K562 (cell line): ENCODE results near the gene HAUS1. TPM values are rescaled to one million over a fixed set of nuclear protein-coding genes. Genes with fewer than 3 reads are reported as not detected.

Experiments
- ARID2 ChIP-seq: fragments of 450-650 bp; IDR thresholded peaks from 2 replicates; pipeline ENCODE4 v1.6.1; 2017; ENCODE audit warnings: antibody characterized with exemption, mild to moderate bottlenecking
- ATF7 ChIP-seq: fragments of 450-650 bp; IDR thresholded peaks from 2 replicates; pipeline ENCODE4 v1.7.1; 2014; ENCODE audit warnings: mild to moderate bottlenecking, moderate library complexity
- BRD9 ChIP-seq: fragments of 450-650 bp; IDR thresholded peaks from 2 replicates; pipeline ENCODE4 v1.6.1; 2018; ENCODE audit warnings: low read depth; ENCODE audit not compliant: partially characterized antibody
- CHD2 ChIP-seq: IDR thresholded peaks from 2 replicates; pipeline ENCODE4 v1.6.1; 2011; ENCODE audit warnings: low read depth, low read length
- ELF2 ChIP-seq: fragments of 250-450 bp; sonication (Bioruptor Pico); IDR thresholded peaks from 2 replicates; pipeline ENCODE4 v1.5.0; 2021; ENCODE audit warnings: mild to moderate bottlenecking
- HMG20B ChIP-seq: fragments of 250-450 bp; sonication (Bioruptor Pico); IDR thresholded peaks from 2 replicates; pipeline ENCODE4 v1.5.0; 2021; ENCODE audit warnings: mild to moderate bottlenecking
- KLF1 ChIP-seq: fragments of 450-650 bp; IDR thresholded peaks from 2 replicates; pipeline ENCODE4 v1.6.1; 2016; ENCODE audit warnings: missing genetic modification characterization, missing compliant biosample characterization
- MECOM ChIP-seq: fragments of 250-450 bp; sonication (Bioruptor Pico); IDR thresholded peaks from 2 replicates; pipeline ENCODE4 v1.8.0; 2022; ENCODE audit warnings: inconsistent platforms
- NFE2 ChIP-seq: IDR thresholded peaks from 2 replicates; pipeline ENCODE4 v1.6.1; 2014; ENCODE audit warnings: antibody characterized with exemption, low read depth
- NFXL1 ChIP-seq: fragments of 450-650 bp; formaldehyde crosslinking; IDR thresholded peaks from 2 replicates; pipeline ENCODE4 v1.4.0; 2021; ENCODE audit warnings: mild to moderate bottlenecking
- NR2C1 ChIP-seq, 2 experiments: fragments of 450-650 bp; IDR thresholded peaks; 2 replicates each; pipeline ENCODE4 v1.6.1; 2017; ENCODE audit warnings: mild to moderate bottlenecking in 2 of 2, antibody characterized with exemption in 1 of 2, inconsistent platforms in 1 of 2, missing compliant biosample characterization in 1 of 2, missing genetic modification characterization in 1 of 2
- POLR2AphosphoS5 ChIP-seq: IDR thresholded peaks from 2 replicates; pipeline ENCODE4 v1.6.1; 2011; ENCODE audit warnings: mild to moderate bottlenecking, low read depth, low read length, moderate library complexity; ENCODE audit not compliant: control insufficient read depth, insufficient read depth
- PYGO2 ChIP-seq: fragments of 450-650 bp; IDR thresholded peaks from 2 replicates; pipeline ENCODE4 v1.6.1; 2016; ENCODE audit warnings: mild to moderate bottlenecking, missing genetic modification characterization, moderate library complexity, missing compliant biosample characterization
- SETDB1 ChIP-seq: IDR thresholded peaks from one replicate; pipeline ENCODE4 v1.6.1; 2012; ENCODE audit warnings: low read length, control low read depth, inconsistent platforms
- SIN3B ChIP-seq: fragments of 450-650 bp; IDR thresholded peaks from 2 replicates; pipeline ENCODE4 v1.6.1; 2017; ENCODE audit warnings: low read depth, mild to moderate bottlenecking, moderate library complexity
- ZNF444 ChIP-seq: fragments of 250-450 bp; sonication (Bioruptor Pico); IDR thresholded peaks from 2 replicates; pipeline ENCODE4 v1.4.0; 2020; ENCODE audit warnings: mild to moderate bottlenecking, moderate library complexity
- ZNF644 ChIP-seq: fragments of 200-800 bp; sonication (Bioruptor generic); IDR thresholded peaks from 2 replicates; pipeline ENCODE4 v1.6.1; 2016; ENCODE audit warnings: low read depth, missing genetic modification characterization, missing compliant biosample characterization
- ZSCAN32 ChIP-seq: fragments of 450-650 bp; formaldehyde crosslinking; IDR thresholded peaks from 2 replicates; pipeline ENCODE4 v1.4.0; 2020; ENCODE audit warnings: mild to moderate bottlenecking, moderate library complexity
- polyA plus RNA-seq, 8 experiments: library from polyadenylated mRNA; depleted of rRNA in 4 of 8; stranded (reverse) in 5 of 8; unstranded in 3 of 8; fragments of >200 nt; fragmentation: Nextera tagmentation in 2 of 8; fragmentation: Illumina TruSeq in 1 of 8; extraction: Ambion mirVana in 2 of 8; extraction: Trizol in 1 of 8; gene quantifications; 2 replicates each; pipeline versions ENCODE4 v1.2.1 to v1.2.3, GENCODE V29; 2011 to 2014; ENCODE audit warnings: inconsistent platforms in 1 of 8, missing spikeins in 1 of 8
- total RNA-seq, 7 experiments: library from RNA; depleted of rRNA in 6 of 7; stranded (reverse); fragments of >200 nt in 6 of 7; fragmentation: Illumina TruSeq in 2 of 7; extraction: Trizol in 2 of 7; gene quantifications; 2 replicates each; pipeline versions ENCODE4 v1.2.1 to v1.2.3, GENCODE V29; 2011 to 2021; ENCODE audit warnings: low replicate concordance in 1 of 7
- TF ChIP-seq, protein P1 (sequence below), 2 experiments: fragments of 150-350 bp in 1 of 2; IDR thresholded peaks; 2 replicates each; pipeline ENCODE4 v1.6.1; 2012 to 2016; ENCODE audit warnings: low read depth in 2 of 2, low read length in 2 of 2, mild to moderate bottlenecking in 1 of 2, moderate library complexity in 1 of 2
- TF ChIP-seq, protein P2 (sequence below): fragments of 250-450 bp; sonication (Bioruptor Pico); IDR thresholded peaks from 2 replicates; pipeline ENCODE4 v1.4.0; 2020; ENCODE audit warnings: mild to moderate bottlenecking, moderate library complexity
- TF ChIP-seq, protein P3 (sequence below): fragments of 450-650 bp; formaldehyde crosslinking; IDR thresholded peaks from 2 replicates; pipeline ENCODE4 v1.4.0; 2022; ENCODE audit warnings: missing genetic modification characterization

Gene HAUS1
- total and polyA plus RNA-seq, 9 of the 15 experiments (the other 6 are each of a cell fraction or from before 2014, with no cell fraction given): 45.6 to 135 (median 76.3) TPM

DNA sequence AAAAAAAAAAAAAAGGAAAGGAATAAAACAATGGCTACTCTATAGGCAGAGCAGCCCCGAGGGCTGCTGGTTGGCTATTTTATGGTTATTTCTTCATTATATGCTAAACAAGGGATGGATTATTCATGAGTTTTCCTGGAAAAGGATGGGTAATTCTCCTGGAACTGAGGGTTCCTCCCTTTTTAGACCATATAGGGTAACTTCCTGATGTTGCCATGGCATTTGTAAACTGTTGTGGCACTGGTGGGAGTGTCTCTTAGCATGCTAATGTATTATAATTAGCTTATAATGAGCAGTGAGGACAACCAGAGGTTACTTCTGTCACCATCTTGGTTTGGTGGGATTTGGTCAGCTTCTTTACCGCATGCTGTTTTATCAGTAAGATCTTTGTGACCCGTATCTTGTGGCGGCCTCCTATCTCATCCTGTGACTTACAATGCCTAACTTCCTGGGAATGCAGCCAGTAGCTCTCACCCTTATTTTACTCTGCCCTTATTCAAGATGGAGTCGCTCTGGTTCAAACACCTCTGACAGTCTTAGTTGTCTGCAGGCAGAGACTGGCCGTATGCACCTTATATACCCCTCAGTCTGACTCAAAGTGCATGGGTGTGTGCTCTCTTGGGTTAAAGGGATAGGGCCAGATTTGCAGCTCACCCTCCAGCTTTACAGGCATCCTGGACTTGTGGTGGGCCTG lies 57.7 kb downstream of the HAUS1 start (continued):
- TF ChIP-seq, protein P1, sequence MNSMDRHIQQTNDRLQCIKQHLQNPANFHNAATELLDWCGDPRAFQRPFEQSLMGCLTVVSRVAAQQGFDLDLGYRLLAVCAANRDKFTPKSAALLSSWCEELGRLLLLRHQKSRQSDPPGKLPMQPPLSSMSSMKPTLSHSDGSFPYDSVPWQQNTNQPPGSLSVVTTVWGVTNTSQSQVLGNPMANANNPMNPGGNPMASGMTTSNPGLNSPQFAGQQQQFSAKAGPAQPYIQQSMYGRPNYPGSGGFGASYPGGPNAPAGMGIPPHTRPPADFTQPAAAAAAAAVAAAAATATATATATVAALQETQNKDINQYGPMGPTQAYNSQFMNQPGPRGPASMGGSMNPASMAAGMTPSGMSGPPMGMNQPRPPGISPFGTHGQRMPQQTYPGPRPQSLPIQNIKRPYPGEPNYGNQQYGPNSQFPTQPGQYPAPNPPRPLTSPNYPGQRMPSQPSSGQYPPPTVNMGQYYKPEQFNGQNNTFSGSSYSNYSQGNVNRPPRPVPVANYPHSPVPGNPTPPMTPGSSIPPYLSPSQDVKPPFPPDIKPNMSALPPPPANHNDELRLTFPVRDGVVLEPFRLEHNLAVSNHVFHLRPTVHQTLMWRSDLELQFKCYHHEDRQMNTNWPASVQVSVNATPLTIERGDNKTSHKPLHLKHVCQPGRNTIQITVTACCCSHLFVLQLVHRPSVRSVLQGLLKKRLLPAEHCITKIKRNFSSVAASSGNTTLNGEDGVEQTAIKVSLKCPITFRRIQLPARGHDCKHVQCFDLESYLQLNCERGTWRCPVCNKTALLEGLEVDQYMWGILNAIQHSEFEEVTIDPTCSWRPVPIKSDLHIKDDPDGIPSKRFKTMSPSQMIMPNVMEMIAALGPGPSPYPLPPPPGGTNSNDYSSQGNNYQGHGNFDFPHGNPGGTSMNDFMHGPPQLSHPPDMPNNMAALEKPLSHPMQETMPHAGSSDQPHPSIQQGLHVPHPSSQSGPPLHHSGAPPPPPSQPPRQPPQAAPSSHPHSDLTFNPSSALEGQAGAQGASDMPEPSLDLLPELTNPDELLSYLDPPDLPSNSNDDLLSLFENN (IDR thresholded peaks at IDR 0.05; ENCODE audit: low read depth in 2 of 2, low read length in 2 of 2): no peak
- TF ChIP-seq CHD2: no peak
- no peak for TF ChIP-seq SETDB1
- TF ChIP-seq POLR2AphosphoS5: no peak
- TF ChIP-seq SIN3B: no peak
- TF ChIP-seq KLF1 (tag): peak; percentile 75; the same call in 1 of the 2 replicates
- 0 out of 2 replicates have a peak, but pooled peaks have one; percentile 56 for TF ChIP-seq HMG20B (CRISPR knock-in tag)
- TF ChIP-seq MECOM (CRISPR knock-in tag): peak; percentile 92
- TF ChIP-seq ZNF644 (tag): peak; percentile 97
- peak; percentile 87 for TF ChIP-seq ELF2 (CRISPR knock-in tag)
- TF ChIP-seq ARID2: no peak
- TF ChIP-seq ATF7: no peak
- TF ChIP-seq NR2C1 (IDR thresholded peaks at IDR 0.05): no peak
- TF ChIP-seq NR2C1 (tag; IDR thresholded peaks at IDR 0.05): peak; percentile 95
- no peak for TF ChIP-seq BRD9
- TF ChIP-seq, protein P2, sequence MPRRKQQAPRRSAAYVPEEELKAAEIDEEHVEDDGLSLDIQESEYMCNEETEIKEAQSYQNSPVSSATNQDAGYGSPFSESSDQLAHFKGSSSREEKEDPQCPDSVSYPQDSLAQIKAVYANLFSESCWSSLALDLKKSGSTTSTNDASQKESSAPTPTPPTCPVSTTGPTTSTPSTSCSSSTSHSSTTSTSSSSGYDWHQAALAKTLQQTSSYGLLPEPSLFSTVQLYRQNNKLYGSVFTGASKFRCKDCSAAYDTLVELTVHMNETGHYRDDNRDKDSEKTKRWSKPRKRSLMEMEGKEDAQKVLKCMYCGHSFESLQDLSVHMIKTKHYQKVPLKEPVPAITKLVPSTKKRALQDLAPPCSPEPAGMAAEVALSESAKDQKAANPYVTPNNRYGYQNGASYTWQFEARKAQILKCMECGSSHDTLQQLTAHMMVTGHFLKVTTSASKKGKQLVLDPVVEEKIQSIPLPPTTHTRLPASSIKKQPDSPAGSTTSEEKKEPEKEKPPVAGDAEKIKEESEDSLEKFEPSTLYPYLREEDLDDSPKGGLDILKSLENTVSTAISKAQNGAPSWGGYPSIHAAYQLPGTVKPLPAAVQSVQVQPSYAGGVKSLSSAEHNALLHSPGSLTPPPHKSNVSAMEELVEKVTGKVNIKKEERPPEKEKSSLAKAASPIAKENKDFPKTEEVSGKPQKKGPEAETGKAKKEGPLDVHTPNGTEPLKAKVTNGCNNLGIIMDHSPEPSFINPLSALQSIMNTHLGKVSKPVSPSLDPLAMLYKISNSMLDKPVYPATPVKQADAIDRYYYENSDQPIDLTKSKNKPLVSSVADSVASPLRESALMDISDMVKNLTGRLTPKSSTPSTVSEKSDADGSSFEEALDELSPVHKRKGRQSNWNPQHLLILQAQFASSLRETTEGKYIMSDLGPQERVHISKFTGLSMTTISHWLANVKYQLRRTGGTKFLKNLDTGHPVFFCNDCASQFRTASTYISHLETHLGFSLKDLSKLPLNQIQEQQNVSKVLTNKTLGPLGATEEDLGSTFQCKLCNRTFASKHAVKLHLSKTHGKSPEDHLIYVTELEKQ: peak; percentile 93
- TF ChIP-seq ZNF444: peak; percentile 58; the same call in 1 of the 2 replicates
- TF ChIP-seq, protein P3, sequence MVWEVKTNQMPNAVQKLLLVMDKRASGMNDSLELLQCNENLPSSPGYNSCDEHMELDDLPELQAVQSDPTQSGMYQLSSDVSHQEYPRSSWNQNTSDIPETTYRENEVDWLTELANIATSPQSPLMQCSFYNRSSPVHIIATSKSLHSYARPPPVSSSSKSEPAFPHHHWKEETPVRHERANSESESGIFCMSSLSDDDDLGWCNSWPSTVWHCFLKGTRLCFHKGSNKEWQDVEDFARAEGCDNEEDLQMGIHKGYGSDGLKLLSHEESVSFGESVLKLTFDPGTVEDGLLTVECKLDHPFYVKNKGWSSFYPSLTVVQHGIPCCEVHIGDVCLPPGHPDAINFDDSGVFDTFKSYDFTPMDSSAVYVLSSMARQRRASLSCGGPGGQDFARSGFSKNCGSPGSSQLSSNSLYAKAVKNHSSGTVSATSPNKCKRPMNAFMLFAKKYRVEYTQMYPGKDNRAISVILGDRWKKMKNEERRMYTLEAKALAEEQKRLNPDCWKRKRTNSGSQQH (CRISPR knock-in tag): peak; percentile 66; the same call in 1 of the 2 replicates
- peak; percentile 56; the same call in 1 of the 2 replicates for TF ChIP-seq ZSCAN32 (CRISPR knock-in tag)
- TF ChIP-seq NFE2: no peak
- peak; percentile 92 for TF ChIP-seq NFXL1 (CRISPR knock-in tag)
- peak; percentile 98 for TF ChIP-seq PYGO2 (tag)
